AG04449 (cell line): ENCODE measurements around the gene ST6GALNAC4.

Experiments
- CTCF ChIA-PET: fragments of 350-600 bp; formaldehyde crosslinking; extraction: SDS; loops from one replicate; lab custom pipeline; 2021; ENCODE audit warnings: antibody characterized with exemption; lab: Yijun Ruan, JAX
- POLR2A ChIA-PET: fragments of 400-600, 350-600 bp; formaldehyde crosslinking; extraction: SDS; loops from one replicate; lab custom pipeline; 2020; ENCODE audit warnings: antibody characterized with exemption, inconsistent platforms; lab: Yijun Ruan, JAX
- DNase-seq: peaks from one replicate; pipeline ENCODE4 v3.0.0-alpha.2; 2010; ENCODE audit warnings: low read depth, low spot score
- H3K4me3 ChIP-seq: 2 replicates; pipeline ENCODE4 v1.5.1; 2011; ENCODE audit warnings: low read depth, mild to moderate bottlenecking, control low read depth, low read length
- TF ChIP-seq, protein P1 (sequence below): IDR thresholded peaks from one replicate; pipeline ENCODE4 v1.5.1; 2011; ENCODE audit warnings: mild to moderate bottlenecking, moderate library complexity, low read length, control low read depth, inconsistent platforms; ENCODE audit not compliant: insufficient read depth; ENCODE audit errors: missing control alignments

The ST6GALNAC4 gene

GRCh38 chr9:127910613-127911205 is 6.1 kb downstream of the ST6GALNAC4 start:
- CTCF ChIA-PET: interaction anchor here (0.6 to 1.8 kb wide), 2 partner anchors 123 to 207 kb away, joined by 3 to 5 read pairs; no protein-coding TSS in a partner anchor
- TF ChIP-seq, protein P1, sequence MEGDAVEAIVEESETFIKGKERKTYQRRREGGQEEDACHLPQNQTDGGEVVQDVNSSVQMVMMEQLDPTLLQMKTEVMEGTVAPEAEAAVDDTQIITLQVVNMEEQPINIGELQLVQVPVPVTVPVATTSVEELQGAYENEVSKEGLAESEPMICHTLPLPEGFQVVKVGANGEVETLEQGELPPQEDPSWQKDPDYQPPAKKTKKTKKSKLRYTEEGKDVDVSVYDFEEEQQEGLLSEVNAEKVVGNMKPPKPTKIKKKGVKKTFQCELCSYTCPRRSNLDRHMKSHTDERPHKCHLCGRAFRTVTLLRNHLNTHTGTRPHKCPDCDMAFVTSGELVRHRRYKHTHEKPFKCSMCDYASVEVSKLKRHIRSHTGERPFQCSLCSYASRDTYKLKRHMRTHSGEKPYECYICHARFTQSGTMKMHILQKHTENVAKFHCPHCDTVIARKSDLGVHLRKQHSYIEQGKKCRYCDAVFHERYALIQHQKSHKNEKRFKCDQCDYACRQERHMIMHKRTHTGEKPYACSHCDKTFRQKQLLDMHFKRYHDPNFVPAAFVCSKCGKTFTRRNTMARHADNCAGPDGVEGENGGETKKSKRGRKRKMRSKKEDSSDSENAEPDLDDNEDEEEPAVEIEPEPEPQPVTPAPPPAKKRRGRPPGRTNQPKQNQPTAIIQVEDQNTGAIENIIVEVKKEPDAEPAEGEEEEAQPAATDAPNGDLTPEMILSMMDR: no peak
- POLR2A ChIA-PET: no interaction called here
- H3K4me3 ChIP-seq: no peak overlapping the region
- DNase-seq: no peak

DNA sequence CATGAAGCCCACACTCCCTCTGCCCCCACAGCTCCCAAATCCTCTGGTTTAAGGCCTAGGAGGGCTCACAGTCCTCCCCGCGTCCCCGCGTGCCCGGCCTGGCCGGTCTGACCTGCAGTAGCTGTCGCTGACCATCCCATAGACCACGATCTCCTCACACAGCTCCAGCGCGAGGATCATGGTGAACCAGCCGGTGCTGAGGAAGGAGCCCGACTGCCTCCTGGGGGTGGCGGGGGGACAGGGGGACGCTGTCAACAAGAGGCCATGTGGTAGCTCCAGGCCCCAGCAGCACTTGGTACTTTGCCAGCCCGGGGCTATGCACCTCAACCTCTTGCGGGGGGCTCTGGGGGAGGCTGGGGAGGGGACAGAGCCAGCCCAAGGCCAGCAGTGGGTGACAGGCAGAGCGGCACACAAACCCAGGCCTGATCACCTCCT is 7.0 kb downstream of the ST6GALNAC4 start:
- no peak for DNase-seq
- POLR2A ChIA-PET: no interaction called here
- CTCF ChIA-PET: interaction anchor here (0.6 to 1.8 kb wide), 3 partner anchors 122 to 206 kb away, joined by 3 to 5 read pairs (median 4); partner anchors contain the start of gene TOR2A
- H3K4me3 ChIP-seq: no peak overlapping the region
- TF ChIP-seq, protein P1: no peak

DNA sequence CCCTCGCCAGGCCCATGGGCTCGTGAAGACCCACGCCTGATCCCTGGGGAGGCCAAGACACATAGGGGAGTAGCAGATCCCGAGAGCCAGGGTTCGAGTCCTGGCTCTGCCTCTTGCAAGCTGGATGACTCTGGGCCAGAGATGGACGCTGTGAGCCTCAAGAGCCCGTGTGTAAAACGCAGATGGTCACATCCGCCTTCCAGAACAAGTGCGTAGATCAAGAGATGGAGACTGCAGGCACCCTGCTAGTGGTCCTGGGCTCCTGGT is 8.2 kb downstream of the ST6GALNAC4 start:
- TF ChIP-seq, protein P1: no peak
- DNase-seq: no peak
- POLR2A ChIA-PET: no interaction called here
- CTCF ChIA-PET: no interaction called here
- H3K4me3 ChIP-seq: no peak overlapping the region

DNA sequence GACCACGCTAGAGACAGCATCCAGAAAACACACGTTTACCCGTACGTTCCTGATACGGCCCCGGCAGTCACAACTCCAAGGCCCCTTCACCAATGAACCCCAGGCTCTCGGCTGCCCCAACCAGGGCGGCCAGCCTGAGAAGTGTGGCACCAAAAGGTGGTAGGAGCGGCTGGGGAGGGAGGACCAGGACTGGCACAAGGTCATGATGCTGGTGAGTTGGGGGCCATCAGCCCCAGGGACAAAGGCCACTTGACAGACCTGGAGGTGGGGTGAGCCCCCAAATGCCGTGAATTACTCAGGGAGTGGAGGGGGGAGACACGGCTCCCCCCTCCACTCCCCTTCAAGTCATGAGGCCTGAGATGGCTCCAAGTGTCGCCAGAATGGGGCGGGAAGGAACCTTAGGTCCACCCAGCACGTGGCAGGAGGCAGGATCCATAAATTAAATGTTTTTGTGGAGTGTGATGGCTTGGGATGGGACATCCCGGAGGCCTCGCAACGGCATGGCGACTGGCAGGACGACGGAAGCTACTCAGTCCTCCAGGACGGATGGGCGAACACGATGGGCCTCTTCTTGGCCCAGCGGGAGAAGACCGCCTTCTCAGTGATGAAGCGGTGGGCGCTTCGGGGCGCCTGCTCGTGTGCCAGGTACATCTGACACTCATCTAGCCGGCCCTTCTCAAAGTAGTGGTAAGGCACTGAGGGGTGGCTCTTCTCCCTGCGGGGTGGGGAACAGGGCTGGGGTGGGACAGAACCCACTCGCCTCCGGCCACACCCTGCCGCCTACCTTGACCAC is 8.8 kb downstream of the ST6GALNAC4 start:
- TF ChIP-seq, protein P1: no peak
- ChIA-PET POLR2A (no interaction called here), CTCF (no interaction called here)
- DNase-seq: no peak
- no peak overlapping the region for H3K4me3 ChIP-seq

GRCh38 chr9:127905788-127906191 is 11.1 kb downstream of the ST6GALNAC4 start:
- TF ChIP-seq, protein P1: no peak
- no peak overlapping the region for H3K4me3 ChIP-seq
- ChIA-PET POLR2A (no interaction called here), CTCF (interaction anchor here (0.7 to 0.9 kb wide), 2 partner anchors 15 to 171 kb away, joined by 3 read pairs; partner anchors contain the start of gene TOR2A)
- no peak for DNase-seq

DNA sequence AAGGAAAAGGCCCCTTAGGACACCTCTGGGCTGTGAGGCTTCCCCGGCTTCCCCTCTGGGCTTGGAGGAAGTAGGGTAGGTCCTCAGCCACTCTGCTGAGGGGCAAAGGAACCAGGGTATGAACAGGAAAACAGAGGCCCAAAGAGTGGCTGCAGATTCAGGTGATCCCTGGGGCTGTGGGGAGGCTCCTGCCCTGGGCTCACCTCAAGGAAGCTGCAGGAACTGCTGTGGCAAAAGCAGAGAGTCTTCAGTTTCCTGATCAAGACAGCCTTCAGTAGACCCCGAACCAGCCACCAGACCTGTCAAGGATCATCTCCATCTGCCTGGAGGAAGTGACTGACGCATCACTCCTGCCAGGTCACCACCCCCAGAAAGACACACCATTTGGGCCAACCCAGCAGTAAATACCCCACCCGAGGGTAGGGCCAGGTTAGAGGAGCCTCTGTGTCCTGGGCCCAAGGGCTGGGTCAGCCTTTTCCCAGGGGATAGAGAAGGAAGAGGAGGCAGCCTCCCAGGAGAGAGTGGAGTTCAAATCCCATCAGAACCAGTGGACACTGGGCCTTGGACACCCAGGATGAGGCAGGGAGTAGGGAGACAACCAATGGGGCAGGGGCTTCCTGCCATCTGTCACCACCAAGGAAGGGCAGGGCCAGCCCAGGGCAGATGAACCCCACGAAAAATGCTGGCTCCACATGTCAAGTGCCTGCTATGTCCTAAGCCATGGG is 11.7 kb downstream of the ST6GALNAC4 start:
- POLR2A ChIA-PET: no interaction called here
- DNase-seq: no peak
- no peak overlapping the region for H3K4me3 ChIP-seq
- TF ChIP-seq, protein P1: no peak
- CTCF ChIA-PET: interaction anchor here (1.1 to 1.4 kb wide), 2 partner anchors 7 to 35 kb away, joined by 4 to 5 read pairs; no protein-coding TSS in a partner anchor
